ENCODE results near the gene AFF2. TPM values are rescaled to one million over a fixed set of nuclear protein-coding genes. Genes with fewer than 3 reads are reported as not detected.
"Not testable (repeated sequence)": the region's sequence is repeated elsewhere in the genome, so short reads cannot be mapped to it uniquely, and the experiment has no call there.

Gene AFF2
- total RNA-seq, 1 donor from 2014 or later = 3.4 TPM

DNA sequence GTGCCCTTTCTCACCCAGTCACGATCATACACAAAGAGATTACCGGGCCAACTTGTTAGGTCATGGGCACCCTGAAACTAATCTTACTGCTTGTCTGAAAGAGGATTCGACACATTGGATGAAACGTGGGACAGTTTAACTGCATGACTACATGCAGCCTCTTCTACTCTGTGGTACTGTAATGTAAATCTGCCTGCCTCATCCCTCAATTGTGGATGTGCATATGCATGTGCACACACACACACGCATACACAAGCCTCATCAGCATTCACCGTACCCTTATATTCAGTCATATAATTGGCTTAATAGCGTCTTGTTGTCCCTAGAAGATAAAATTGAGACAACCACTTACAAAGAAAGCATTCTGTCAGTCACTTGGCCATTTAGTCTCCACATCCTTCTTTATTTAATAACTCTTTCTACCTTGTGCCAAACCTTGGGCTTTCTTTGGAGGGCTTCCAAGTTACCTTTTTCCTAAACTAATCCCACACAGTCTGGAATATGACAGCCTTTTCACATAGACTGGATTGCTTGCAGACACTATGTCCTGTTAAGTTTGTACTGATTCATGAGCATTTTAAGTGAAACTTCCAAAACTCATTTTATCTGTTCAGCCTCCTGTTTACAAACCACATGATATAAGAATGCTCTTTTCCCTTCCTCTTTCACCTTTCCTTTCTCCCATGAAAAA is 132.9 kb downstream of the AFF2 start:
- intact Hi-C loops (cut with micrococcal nuclease) = no loop called here

- intact Hi-C loops (cut with micrococcal nuclease) = no loop called here
These were observed 134.2 kb downstream of the AFF2 start for GRCh38 chrX:148634591-148634990.

DNA sequence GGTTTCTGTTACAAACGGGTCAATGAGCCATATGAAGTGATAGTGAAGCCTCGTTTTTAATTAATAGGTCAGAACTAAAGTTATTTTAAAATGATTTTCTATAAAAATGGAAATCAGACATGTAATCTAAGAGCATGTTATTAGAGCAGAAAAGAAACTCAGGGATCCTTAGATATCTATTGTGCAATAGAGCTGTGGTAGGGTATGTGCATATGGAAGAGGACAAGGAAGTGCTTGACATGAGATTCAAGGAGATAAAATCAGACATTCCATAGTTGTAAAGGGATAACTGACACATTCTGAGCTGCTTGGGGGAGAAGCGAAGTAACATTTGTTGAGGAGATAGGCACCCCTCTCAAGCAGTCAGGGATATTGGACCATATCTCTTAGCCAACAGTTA is 143.0 kb downstream of the AFF2 start:
- intact Hi-C loops (cut with micrococcal nuclease) = no loop called here

DNA sequence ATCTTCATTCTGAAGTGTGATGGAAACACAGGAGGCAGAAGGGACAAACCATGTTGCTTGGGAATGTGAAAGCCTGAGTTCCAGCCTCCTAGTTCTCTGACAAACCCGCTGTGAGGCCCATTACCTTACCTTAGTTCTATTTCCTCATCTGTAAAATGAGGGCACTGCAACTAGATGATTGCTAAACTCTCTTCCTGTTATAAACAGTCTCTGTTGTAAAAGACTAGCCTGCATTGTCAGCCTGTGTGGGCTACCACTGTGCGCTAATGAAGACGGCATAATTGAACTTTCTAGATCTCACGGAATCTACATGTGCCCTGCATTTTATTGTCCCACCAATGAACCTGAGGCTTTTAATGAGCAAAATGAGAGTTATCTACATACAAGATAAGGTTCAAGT is 147.2 kb downstream of the AFF2 start:
- intact Hi-C loops (cut with micrococcal nuclease) = no loop called here

GRCh38 chrX:148649145-148649795 is 148.9 kb downstream of the AFF2 start:
- intact Hi-C loops (cut with micrococcal nuclease) = no loop called here

- intact Hi-C loops (cut with micrococcal nuclease) = no loop called here
These were observed 157.8 kb downstream of the AFF2 start for GRCh38 chrX:148658115-148658730.

DNA sequence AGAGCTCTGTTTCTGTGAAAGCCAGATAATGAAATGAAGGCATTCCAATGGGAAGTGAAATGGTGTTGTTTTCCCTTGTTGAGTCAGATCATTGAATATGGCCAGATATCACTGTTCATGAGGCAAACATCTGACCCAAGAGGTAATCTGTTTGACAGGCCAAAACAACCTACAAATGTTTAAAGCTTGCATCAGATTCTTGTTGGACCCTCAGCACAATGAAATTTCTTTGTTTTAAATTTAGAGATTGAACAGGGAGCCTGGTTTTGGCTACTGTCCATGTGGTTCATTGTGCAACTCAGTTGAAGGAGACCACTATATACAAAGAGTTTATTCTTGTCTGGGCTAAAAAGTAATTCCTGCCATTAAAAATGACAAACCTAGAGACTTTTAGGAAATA is 159.1 kb downstream of the AFF2 start:
- intact Hi-C loops (cut with micrococcal nuclease) = no loop called here

DNA sequence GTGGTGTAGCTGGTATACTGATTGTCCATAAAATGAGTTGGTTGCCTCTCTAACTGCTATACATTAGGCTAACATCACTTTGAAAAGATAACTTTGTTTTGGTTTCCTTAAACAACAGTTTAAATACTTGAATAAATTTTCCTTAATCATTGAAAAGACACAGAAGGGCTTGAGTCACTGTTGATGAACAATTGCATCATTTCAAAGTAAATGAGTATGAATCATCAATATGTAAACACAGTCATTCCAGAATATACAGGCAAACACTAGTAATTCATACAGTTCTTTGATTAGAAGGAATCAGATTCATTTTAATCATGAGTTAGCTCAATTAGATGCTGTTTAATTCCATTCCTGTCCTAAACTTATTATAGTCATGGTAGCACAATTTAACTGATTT is 160.6 kb downstream of the AFF2 start:
- intact Hi-C loops (cut with micrococcal nuclease) = no loop called here

- intact Hi-C loops (cut with micrococcal nuclease) = no loop called here
These were observed 161.6 kb downstream of the AFF2 start for GRCh38 chrX:148662014-148662413.

GRCh38 chrX:148664171-148664570 is 163.8 kb downstream of the AFF2 start:
- intact Hi-C loops (cut with micrococcal nuclease) = no loop called here

DNA sequence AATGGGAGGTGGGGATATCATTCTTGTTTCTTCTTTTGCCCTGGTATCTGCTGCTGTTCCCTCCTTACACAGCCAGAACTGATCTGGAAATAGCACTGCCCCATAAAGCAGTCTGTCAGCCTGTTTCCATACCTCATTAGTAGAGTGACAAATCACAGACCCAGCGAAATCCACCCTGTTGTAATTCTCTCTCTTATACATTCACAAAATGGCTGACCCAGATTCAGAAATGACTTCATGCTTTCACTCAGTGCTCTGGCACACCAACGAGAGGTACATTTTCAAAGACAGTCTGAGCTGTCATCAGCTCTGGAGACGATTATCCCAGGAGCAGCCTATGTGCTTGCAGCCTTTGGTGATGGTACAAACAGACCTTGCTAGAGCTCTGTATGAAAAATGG is 164.6 kb downstream of the AFF2 start:
- intact Hi-C loops (cut with micrococcal nuclease) = no loop called here

DNA sequence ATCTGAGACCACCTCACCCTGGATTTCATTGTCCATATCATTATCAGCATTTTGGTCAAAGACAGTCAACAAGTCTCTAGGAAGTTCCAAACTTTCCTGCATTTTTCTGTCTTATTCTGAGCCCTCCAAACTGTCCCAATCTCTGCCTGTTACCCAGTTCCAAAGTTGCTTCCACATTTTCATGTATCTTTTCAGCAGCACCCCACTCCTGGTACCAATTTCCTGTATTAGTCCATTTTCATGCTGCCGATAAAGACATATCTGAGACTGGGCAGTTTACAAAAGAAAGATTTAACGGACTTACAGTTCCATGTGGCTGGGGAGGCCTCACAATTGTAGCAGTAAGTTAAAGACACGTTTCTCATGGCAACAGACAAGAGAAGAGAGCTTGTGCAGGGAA is 168.8 kb downstream of the AFF2 start:
- intact Hi-C loops (cut with micrococcal nuclease) = not testable (repeated sequence)

GRCh38 chrX:148670277-148670676 is 169.9 kb downstream of the AFF2 start:
- intact Hi-C loops (cut with micrococcal nuclease) = no loop called here

- intact Hi-C loops (cut with micrococcal nuclease) = no loop called here
These were observed 172.1 kb downstream of the AFF2 start for GRCh38 chrX:148672517-148672916.

- intact Hi-C loops (cut with micrococcal nuclease) = no loop called here
These were observed 181.2 kb downstream of the AFF2 start for GRCh38 chrX:148681605-148682004.

GRCh38 chrX:148682206-148682605 is 181.8 kb downstream of the AFF2 start:
- intact Hi-C loops (cut with micrococcal nuclease) = no loop called here

GRCh38 chrX:148691456-148691855 is 191.0 kb downstream of the AFF2 start:
- intact Hi-C loops (cut with micrococcal nuclease) = no loop called here

GRCh38 chrX:148695255-148695654 is 194.8 kb downstream of the AFF2 start:
- intact Hi-C loops (cut with micrococcal nuclease) = no loop called here

DNA sequence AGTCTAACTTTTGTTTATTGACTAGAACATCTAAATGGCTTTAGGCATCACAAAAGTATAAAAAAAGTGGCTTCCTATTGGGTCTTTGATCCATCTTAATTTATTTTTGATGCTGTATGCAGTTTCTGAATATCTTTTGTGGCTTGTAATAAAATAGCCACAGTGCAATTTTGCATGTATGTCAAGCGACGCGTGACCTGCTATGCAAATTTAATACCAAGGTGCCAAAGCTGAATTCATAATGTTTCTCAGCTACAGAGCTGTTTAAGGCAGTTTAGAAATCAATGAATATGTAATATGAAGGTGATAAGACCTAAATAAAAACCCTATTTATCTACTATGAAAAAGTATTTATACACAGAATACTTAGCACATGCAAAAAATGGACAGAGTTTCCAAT is 197.8 kb downstream of the AFF2 start:
- intact Hi-C loops (cut with micrococcal nuclease) = no loop called here

DNA sequence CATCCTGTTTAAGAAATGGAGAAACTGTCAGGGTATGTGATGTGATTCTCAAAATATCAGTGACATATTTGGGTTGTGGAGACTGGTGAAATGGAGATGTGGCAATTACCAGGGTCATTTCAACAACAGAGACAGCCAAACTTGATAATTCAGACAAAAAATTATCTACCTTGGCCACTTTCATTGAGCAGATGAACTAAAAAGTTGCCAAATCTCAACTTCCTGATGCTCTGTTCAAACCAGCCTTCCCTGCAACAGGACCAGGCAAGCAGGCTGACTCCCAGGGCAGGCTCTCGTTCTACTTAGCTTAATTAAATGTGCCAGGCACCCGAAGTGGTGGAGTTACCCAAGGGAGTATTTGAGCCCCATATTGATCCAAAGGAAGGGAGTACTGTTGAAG is 199.6 kb downstream of the AFF2 start:
- intact Hi-C loops (cut with micrococcal nuclease) = no loop called here

GRCh38 chrX:148713981-148714380 is 213.6 kb downstream of the AFF2 start:
- intact Hi-C loops (cut with micrococcal nuclease) = no loop called here

GRCh38 chrX:148715361-148715760 is 214.9 kb downstream of the AFF2 start:
- intact Hi-C loops (cut with micrococcal nuclease) = no loop called here

- intact Hi-C loops (cut with micrococcal nuclease) = loop anchor here (5.0 kb wide), 1 partner anchor 254 kb away; no protein-coding TSS in a partner anchor
These were observed 222.5 kb downstream of the AFF2 start for GRCh38 chrX:148722966-148723365.

Measured in T-helper 1 cell treated with Interleukin-12 subunit alpha and Interleukin-12 subunit beta and Interleukin-4 antibody, amounts not matched to agents 30 ng/mL and 1 ng/mL, for 36 hours (primary cell).